SK-MEL-5 (cell line): Measurements from ENCODE around the gene DCLRE1C. TPM values are rescaled to one million over a fixed set of nuclear protein-coding genes. Genes with fewer than 3 reads are reported as not detected.
A peak's percentile ranks its signal among the peaks of the same experiment; 100 is the strongest.
"Not testable (repeated sequence)": the region's sequence is repeated elsewhere in the genome, so short reads cannot be mapped to it uniquely, and the experiment has no call there.

Experiments used
- DNase-seq: peaks from one replicate; pipeline ENCODE4 v3.0.0-alpha.2; 2016; ENCODE audit warnings: low read depth, low spot score
- in situ Hi-C: cut with HindIII; loops from 2 replicates; pipeline ENCODE4 v1.10.0; 2016; ENCODE audit warnings: low sequenced_read_pairs, high pct_unique_total_duplicates, low pct_unique_long_range_greater_than_20kb
- polyA plus RNA-seq, 2 experiments: library from polyadenylated mRNA; depleted of rRNA; stranded (reverse); fragments of >200 nt; gene quantifications; 2 replicates each; pipeline ENCODE4 v1.2.3, GENCODE V29; 2015
- total RNA-seq: library from RNA; depleted of rRNA; stranded (reverse); fragments of >200 nt; shearing (Covaris generic); gene quantifications from 2 replicates; pipeline ENCODE4 v1.2.3, GENCODE V29; 2014; rRNA removed

DCLRE1C gene
- total RNA-seq: 14.0 and 15.8 TPM in 2 replicates
- 9.1 and 10.5 TPM in 2 replicates for polyA plus RNA-seq (2015; cell fraction: cytosol; rRNA removed)
- polyA plus RNA-seq (2015; cell fraction: nucleus; rRNA removed): 13.5 and 15.3 TPM in 2 replicates

GRCh38 chr10:14954001-14954770 lies at the start of gene DCLRE1C:
Gene DCLRE1C, minus strand, starts transcription at chr10:14954096. Its CDS starts 86 bp downstream, at chr10:14954010.
- DNase-seq: peak; percentile 83
- in situ Hi-C loops: no loop called here

- in situ Hi-C loops: no loop called here
- no peak for DNase-seq
Observed at GRCh38 chr10:14995964-14996565, 42.2 kb upstream of the DCLRE1C start.

GRCh38 chr10:14993500-14994455 lies 39.9 kb upstream of the DCLRE1C start:
- in situ Hi-C loops: not testable (repeated sequence)

GRCh38 chr10:14992336-14992735 lies 38.4 kb upstream of the DCLRE1C start:
- DNase-seq: peak; percentile 15
- in situ Hi-C loops: not testable (repeated sequence)

More at GRCh38 chr10:14993500-14994455, 39.9 kb upstream of the DCLRE1C start:
- not testable (repeated sequence) for DNase-seq

- in situ Hi-C loops: not testable (repeated sequence)
- DNase-seq: peak; percentile 11
Observed at GRCh38 chr10:14991035-14991749, 37.3 kb upstream of the DCLRE1C start.

- in situ Hi-C loops, DNase-seq: not testable (repeated sequence)
Observed at GRCh38 chr10:14989552-14989951, 35.7 kb upstream of the DCLRE1C start.

GRCh38 chr10:14982744-14983143 lies 28.8 kb upstream of the DCLRE1C start:
- in situ Hi-C loops: no loop called here

GRCh38 chr10:14975672-14976273 lies 21.9 kb upstream of the DCLRE1C start:
- peak; percentile 20 for DNase-seq
- in situ Hi-C loops: no loop called here

More at GRCh38 chr10:14982744-14983143, 28.8 kb upstream of the DCLRE1C start:
- DNase-seq: no peak

- DNase-seq, in situ Hi-C loops: not testable (repeated sequence)
Observed at GRCh38 chr10:14974153-14974998, 20.5 kb upstream of the DCLRE1C start.

GRCh38 chr10:14971867-14972448 lies 18.1 kb upstream of the DCLRE1C start:
- peak; percentile 49 for DNase-seq

GRCh38 chr10:14967897-14968296 lies 14.0 kb upstream of the DCLRE1C start:
- no peak for DNase-seq
- in situ Hi-C loops: no loop called here

More at GRCh38 chr10:14971867-14972448, 18.1 kb upstream of the DCLRE1C start:
- in situ Hi-C loops: no loop called here

GRCh38 chr10:14959221-14960057 lies 5.5 kb upstream of the DCLRE1C start, which contains the start of gene MEIG1:
Gene MEIG1, plus strand, starts transcription at chr10:14959388. Its CDS starts 7,081 bp downstream, at chr10:14966469.
- in situ Hi-C loops: no loop called here
- DNase-seq: peak; percentile 92

GRCh38 chr10:14958872-14959220 lies 5.0 kb upstream of the DCLRE1C start:
- DNase-seq: no peak
- in situ Hi-C loops: no loop called here

GRCh38 chr10:14954934-14955333 lies 1.0 kb upstream of the DCLRE1C start:
- no peak for DNase-seq
- in situ Hi-C loops: no loop called here
